CD4-positive, alpha-beta T cell treated with Interleukin-17A for 4 hours (primary cell): ENCODE data around the gene DAAM2.

Experiments
- DNase-seq: peaks from one replicate; pipeline ENCODE4 v3.0.0-alpha.2; 2020; ENCODE audit warnings: mixed read lengths

The DAAM2 gene

DNA sequence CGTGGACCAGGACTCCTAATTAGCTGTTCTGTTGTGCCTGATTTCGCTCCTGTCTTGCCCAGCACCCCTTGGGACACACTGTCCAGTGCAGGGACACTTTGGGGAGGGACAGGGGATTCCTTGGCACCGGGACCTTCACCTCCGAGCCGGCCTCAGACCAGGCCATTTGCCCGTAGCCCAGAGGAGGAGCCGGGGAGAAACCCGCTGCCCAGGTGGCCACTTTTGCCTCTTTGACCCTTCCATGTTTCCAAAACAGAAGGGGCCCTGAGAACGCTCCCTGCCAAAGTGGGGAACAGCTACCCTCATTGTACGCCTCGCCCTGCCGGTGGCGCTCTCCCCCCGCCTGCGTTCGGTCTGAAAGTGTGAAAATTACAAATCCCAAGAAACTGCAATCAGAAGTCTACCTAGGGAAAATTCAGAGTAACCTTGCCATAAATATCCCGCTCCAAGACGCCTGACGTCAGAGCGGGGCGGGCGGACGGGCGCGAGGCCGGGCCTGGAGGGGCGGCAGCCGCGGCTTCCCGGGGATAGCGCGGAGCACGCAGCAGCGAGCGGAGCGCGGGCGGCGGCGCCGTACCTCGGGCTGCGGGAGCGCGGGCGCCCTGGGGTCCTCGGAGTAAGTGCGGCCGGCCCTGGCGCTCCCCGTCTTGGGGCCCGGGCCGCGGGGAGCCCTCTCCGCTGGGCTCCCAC, at the start of gene DAAM2:
DAAM2 (plus strand) TSS at position 527 of the 690 bp plus-strand sequence. CDS start 63,927 bp downstream, outside the sequence.
- DNase-seq = no peak

DNA sequence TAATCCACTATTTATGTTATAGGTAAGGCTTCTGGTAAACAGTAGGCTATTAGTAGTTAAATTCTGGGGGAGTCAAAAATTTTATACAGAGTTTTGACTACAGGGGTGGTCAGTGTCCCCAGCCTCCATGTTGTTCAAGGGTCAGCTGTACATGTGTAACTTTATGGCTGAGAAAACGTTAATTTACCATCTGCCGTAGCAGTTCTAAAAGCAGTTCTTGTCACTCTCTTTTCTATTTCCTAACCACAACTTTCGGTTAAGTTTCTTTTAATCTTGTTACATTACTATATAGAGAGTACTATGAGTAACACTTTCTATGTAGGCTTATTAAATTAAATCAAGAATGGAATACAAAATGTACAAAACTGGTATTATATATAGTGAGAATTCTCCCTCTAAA, 45.4 kb upstream of the DAAM2 start:
- DNase-seq = no peak

DNA sequence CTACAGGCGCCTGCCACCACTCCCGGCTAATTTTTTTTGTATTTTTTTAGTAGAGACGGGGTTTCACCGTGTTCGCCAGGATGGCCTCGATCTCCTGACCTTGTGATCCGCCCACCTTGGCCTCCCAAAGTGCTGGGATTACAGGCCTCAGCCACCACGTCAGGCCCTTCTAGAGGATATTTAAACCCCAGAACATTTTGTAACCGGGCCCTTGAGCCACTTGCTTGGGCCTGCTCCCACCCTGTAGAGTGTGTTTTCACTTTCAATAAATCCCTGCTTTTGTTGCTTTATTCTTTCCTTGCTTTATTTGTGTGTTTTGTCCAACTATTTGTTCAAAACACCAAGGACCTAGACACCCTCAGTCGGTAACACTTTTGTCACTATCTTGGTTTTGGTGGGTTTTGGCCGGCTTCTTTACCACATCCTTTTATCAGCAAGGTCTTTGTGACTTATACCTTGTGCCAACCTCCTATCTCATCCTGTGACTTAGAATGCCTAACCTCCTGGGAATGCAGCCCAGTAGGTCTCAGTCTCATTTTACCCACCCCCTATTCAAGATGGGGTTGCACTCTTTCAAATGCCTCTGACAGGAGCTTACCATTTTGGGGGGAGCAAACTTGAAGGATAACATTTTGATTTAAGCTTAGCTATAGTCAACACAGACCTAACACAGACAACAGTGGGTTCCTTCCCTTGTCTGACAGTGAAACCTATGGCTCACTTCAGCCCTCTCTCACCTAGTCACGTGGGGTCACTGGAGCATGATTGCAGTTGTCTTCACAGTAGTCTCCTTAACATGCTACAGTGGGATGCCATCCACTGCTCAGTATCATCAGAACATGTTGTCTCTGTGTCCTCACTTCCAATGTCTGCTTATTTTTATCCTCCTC, 39.1 kb upstream of the DAAM2 start:
- DNase-seq = no peak

DNA sequence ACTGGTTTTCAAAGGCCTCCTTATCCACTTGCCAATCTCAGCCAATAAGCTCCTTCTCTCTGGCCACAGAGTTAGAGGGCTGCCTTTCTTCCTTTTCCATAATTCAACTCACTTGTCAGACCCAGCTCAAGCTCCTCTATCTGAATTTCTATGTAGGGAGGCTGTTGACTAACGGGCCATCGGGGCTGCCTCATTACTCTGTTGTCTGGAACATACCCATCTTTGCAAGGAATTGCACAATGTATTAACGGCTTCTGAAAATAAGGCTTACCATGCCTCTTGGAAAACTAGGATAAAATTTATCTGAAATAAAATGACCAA, 38.5 kb upstream of the DAAM2 start:
- DNase-seq = no peak

DNA sequence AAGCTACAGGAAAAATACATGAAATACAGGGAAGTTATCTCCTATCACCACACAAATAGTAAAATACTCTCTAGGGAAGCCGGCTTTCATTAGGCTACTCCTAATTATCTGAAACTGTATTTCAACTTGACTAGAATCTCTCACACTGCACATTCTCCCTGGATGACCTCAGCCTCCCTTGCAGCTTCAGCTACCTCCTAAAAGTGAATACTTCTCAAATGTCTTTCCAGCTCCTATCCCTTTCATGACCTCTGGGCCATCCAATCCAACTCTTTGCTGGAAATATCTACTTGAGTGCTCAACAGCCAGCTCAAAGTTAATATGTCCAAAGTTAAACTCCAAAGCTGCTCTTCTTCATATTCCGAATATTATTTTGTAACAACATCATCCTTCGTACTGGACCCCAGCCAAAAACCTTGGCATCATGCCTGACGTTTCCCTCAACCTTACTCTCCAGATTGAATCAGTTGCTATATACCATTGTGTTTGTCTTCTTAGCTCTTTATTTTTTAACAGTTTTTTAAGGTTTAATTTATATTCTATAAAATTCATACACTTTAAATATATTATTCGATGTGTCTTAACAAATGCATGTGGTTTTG, 37.6 kb upstream of the DAAM2 start:
- no peak for DNase-seq

DNA sequence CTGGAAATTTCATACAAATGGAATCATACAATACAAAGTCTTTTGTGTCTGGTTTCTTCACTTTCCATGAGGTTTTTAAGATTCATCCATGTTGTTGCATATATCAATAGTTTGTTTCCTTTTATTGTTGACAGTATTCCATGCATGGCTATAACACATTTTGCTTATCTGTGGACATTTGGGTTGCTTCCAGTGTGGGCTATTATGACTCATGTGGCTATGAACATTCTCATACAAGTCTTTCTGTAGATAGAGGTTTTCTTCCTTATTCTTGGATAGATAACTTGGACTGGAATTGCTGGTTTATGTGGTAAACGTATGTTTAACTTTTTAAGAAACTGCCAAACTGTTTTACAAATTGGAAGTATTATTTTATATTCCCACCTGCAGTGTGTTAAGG, 36.9 kb upstream of the DAAM2 start:
- no peak for DNase-seq

DNA sequence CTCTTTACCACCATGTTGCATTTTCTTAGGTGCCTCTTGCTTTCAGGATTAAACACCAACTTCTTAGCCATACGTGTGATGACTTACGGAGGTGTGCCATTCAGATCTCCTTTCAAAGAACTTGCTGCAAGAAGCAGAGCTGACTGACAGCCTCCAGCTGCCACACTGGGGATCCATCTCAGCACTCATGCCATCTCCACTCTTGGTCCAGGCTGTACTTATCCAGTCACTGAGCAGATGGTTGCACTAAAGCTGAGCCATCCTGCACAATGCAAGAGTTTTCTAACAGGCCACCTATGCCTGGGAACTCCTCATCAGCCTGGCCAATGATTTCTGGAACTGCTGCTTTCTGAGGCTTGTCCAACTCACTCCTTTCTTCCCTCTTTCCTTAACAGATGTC, 35.6 kb upstream of the DAAM2 start:
- DNase-seq = no peak

DNA sequence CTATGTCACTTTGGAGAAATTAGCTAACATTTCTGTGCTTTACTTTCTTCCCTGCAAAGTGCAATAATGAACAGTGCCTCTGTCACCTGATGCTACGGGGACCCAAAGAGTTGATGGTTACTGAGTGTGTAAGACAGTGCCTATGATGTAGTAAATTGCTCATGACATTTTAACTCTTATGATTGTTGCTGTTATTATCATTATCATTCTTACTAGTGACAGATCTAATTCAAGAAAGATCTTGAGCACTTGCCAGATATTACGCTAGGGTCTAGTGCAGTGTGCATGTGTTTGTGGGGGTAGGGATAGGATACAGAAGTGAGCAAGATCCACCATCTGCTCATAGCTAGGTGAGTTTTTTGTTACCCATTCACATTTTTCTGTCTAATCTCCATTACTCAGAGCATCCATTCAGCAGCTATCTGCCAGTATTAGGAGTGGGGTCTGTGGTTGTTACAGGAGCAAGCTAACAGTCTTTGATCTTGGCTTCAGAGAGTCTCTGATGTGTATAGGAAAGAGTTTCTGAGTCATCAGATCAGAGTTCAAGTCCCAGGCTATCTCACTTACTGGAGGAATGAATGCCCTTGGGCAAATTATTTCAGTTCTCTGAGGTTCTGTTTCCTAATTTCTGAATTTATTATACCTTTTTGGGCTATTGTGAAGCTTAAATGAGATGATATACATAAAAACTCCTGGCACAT, 33.1 kb upstream of the DAAM2 start:
- no peak for DNase-seq

DNA sequence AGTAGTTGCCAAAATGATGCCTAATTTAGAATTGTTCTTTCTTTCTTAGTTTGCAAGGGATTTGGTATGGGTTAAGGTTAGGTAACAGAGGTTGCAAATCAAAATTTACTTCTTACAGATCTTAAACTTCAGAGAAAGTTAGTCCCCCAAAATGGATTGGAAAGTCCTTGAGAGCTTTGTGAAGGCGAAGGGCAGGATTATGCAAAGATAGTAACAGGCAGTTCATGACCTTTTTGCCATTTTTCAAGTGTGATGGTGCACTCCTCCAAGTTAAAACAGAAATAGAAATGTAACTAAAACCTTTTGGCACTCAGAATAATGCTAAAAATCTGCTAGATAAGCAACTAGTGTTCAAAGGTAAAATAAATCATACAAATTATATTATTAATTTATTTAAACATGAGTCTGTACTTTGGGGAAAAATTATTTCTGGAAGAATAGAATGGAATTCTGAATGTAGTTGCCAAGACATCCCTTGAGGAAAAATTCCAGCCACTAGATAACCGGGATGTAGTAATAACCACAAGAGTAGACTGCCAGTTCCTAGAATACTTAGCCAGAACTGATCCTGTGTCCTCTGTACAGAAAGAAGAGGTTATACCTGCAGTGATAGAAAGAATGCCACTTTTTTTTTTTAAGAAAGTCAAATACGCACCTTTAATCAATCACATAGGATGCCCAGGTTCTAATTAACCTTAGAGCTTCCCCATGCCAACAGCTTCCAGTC, 31.8 kb upstream of the DAAM2 start:
- DNase-seq = no peak

DNA sequence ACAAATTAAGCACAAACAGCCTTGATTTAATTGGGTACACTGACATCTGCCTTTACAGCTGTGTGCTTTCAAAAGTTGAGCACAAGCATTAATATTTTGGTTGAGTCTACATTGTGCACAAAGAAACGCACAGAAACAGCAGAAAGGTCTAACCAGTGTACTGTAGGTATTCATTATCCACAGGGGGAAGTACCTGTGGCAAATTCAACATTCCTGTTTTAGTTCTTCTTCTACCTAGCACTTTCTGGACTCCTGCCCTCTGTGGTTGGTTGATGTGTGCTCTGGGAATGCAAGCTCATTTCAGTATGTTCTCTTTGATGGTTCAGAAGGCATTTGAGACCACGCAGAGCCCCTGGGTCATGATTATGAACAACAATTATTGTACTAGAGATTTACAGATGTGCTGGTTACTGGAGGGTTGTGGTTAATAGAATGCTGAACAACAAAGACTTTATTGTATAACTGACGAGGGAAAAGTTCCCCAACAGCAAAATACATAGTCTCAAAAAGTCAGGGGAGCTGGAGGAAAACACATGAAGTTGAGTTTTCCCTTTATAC, 26.6 kb upstream of the DAAM2 start:
- no peak for DNase-seq

DNA sequence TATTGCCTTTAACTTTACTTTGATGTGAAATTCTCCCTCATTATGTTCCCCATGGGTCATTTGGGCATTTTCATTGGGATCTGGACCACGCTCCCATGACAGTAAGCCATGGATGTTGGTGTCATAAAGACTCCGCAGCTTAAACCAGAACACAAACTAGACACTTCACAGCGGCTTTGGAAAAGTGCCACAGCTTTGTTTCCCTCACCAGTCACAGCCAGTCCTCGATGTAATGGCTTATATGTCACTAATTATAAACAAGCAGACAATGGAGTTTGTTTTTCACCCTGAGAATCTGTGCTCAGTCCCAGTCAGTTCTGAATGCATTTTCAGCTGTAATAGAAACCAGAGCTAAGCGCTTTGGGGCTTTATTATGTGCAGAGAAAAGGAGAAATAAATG, 23.2 kb upstream of the DAAM2 start:
- DNase-seq = no peak

DNA sequence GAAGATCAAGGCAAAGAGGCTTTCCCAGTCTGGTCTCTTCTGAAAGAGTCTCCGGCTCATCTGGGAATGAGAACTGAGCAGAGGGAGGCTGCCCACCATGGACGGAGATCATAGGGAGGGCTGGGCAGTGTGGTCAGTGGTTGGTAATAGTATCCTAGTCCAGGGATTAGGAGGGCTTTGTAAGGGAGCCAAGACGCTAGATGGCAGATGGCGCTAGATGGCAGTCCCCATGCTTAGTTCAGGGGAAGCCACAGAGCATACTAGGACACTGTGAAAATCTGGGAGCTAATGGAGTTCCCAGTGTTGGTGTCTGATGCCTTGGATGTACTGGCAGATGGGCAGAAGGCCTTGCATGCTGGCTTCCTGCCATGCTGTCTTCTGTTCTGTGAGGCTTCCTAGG, 21.7 kb upstream of the DAAM2 start:
- no peak for DNase-seq

DNA sequence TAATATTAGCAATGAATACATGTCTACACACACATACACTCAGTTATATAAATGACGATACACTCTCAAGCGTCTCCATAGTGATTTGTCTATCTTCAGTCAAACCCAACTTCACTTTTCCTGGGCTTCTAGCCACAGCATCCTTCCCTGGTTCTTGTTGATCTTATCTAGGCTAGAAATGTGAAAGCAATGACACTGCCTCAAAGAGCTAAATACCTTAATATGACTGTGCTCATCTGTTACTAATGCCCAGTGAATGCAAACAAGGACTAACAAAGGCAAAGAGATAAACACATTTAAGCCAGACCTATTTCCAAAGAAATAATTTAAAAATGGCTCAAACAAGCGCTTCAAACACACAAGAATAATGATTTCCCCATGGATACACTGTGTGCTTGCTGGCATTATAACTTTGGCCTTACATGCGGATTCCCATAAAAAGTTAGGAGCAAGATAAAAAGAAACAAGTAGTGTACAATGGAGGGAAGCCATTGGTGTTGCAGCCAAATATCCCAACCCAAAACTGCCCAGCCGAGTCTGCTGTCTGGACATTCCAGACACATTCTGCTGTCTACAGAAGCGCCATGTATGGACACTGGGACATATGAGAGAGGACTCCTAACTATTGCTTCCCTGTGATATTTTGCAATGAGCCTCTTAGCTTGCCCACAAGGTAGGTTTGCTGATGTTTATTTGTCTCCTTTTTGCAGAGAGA, 19.5 kb upstream of the DAAM2 start:
- DNase-seq = no peak

DNA sequence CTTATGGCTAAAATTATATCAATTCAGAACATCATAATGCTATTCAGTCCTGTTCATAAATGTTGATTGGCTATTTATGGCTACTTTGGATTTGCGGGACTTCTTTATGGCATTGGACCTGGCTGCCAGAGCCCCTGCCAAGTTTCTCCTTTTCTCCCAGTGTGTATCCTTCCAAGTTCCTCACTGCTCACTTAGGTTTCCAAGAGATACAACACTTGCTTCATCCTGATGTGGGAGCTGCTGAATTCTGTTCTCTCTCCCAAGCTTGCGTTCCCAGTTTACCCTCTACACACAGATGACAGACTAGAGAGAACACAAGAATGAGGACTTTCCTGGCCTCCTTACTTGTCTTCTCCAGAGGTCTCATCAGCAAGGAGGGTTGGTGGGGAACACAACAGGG, 18.4 kb upstream of the DAAM2 start:
- DNase-seq = no peak

DNA sequence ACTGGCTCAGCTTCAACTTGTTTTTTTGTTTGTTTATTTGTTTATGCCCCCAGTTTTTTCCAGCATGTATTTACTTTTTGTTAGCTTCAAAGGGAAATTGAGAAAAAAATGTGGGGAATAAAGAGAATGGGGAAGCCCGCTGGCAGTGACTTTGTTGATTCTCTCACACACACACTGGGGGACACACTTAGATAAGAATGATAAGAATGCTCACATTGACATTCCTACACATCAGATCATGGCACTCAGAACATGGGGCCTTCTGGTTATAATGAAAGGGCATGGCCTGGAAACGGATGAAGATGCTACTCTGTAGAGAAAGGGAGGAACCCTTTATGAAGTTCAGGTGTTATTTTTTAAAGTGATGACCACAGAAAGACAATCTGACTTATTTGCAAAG, 15.6 kb upstream of the DAAM2 start:
- no peak for DNase-seq

DNA sequence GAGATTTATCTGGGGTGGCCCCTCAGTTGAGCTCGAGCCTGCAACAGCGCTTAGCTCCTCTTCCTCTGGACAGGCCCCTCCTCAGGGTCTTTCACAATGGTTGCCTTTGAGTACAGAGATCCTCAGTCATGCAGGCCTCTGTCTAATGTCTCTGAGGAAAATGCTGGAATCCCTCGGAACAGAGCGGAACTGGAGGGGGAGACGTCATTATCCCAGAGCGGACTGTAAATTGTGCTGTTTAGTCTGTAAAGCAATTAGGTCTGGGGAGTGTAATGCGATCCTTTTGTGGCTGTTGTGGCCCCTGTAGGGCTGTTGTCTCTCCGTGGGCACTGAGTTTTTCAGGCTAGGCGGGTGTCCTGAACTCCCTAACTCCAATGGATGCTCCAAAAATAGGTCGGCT, 15.0 kb upstream of the DAAM2 start:
- no peak for DNase-seq

DNA sequence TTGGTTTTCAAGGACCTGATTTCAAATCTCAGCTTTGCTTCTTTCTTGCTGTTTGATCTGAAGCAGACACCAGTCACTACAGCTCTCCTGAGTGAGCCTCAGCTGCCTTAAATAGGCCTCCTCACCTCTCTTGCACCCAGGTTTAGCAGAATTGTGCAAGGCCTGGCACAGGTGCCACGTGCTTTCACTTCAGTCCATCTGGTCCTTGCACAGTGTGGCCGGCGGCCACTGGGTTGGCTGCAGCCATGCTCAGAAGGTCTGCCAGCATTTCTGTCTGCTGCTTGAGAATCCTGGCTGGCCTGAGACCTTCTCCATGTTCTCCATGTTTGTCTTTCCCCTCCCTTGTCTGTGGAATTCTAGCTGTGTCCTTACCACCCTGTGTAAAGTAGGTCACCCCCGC, 14.5 kb upstream of the DAAM2 start:
- no peak for DNase-seq

DNA sequence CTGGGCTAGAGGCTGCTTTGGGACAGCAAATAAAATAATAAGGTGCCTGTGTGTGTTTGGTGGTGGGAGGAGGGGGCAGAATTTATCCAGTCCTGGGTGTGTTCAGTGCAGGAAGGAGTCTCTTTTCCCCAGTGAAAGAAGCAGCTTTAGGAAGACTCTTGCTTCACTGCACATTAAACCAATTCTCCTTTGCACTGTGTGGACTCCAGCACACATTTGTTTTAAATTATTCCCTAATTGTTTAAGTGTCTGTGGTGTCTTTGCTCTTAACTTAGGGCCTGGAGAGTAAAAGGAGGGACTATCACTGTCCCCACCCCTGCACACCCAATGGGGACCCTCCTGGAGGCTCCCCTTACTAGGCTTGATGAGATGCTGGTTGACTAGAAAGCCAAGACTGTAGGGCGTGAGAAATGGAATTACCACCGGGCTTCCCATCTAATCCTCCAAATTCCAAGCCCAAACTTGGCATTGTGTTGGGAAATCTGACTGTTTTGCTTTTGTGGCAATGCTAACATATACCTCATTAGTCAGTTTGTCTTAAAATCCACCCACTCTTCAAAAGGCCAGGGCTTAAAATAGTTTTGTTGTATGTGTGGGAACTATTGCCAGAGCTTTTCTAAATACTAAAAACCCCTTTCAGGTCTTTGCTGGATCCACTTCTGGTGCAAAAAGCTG, 13.5 kb upstream of the DAAM2 start:
- DNase-seq = no peak

DNA sequence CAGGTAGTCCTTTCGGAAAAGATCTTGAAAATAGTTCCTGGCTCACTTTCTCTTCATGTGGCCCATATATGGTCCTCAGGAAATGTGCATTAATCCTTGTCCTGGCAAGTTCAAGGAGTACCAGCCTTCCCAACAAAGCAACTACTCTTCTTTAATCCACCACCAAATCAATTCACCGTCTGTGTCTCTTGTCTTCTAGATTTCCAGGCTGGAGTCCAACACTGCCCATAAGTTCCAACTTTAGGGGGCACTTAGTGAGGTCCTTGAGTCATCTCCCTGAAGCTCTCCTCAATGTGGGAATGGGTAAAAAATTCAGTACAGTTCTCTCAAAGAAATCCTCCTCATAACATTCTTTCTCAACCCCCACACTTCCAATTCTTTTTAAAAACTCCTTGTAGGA, 6.9 kb upstream of the DAAM2 start:
- no peak for DNase-seq

DNA sequence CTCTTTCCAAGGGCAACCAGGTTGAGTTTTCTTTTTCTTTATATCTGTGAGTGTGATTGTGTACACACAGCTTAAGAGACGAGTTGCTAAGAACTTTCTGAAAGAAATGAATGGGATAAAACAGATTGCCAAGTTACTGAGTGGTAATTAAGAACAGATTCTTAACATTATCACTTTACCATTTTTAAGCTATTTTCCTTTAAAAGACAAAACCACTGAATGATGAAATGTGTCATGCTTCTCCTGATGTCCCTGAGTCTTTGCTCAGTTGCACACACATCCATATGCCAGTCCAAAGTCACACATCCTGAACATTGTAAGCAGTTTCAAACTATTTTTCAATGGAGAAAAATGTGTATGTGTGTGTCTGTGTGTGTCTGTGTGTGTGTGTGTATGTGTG, 5.5 kb upstream of the DAAM2 start:
- DNase-seq = no peak

DNA sequence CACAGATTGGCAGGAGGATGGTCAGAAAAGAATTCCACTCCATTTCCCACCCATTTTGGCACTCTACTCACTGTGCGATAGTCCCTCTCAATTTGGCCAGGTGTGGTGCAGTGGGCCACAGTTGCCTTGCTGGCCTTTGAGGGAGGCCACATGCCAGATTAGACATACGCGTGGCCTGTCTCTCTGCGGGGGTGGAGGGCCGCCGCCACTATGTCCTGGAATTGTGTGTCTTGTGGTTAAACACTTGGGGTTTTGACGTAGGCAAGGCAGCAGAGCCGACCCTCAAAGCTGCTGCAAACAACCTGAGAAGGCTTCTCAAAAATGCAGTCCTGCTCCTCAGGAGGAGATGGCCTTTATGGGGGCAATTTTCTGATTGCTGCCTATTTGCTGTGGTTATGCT, 4.9 kb upstream of the DAAM2 start:
- no peak for DNase-seq
